HL-60 (cell line): Measurements from ENCODE around the gene PCDHGA1.

Source experiments
- CTCF ChIP-seq: IDR thresholded peaks from one replicate; pipeline ENCODE4 v1.5.1; 2011; ENCODE audit warnings: low read length, control low read depth, inconsistent platforms; ENCODE audit not compliant: insufficient read depth
- GABPA ChIP-seq: IDR thresholded peaks from 2 replicates; pipeline ENCODE4 v1.6.1; 2012; ENCODE audit warnings: low read depth
- POLR2AphosphoS5 ChIP-seq: IDR thresholded peaks from 2 replicates; pipeline ENCODE4 v1.6.1; 2012; ENCODE audit warnings: low read depth
- SPI1 ChIP-seq: IDR thresholded peaks from 2 replicates; pipeline ENCODE4 v1.6.1; 2012; ENCODE audit warnings: low read depth, mild to moderate bottlenecking, borderline replicate concordance

- TF ChIP-seq CTCF (no peak), POLR2AphosphoS5 (no peak), GABPA (no peak), SPI1 (no peak)
These were observed 29.6 kb downstream of the PCDHGA1 start, which contains the start of gene PCDHGB2 for GRCh38 chr5:141359790-141360426.
